Suprapubic skin (tissue), 3 donors: ENCODE measurements around the gene NGB.

Source experiments
- POLR2AphosphoS5 ChIP-seq, 3 donors: sonication (generic); formaldehyde crosslinking; IDR thresholded peaks; one replicate each; pipeline ENCODE4 v1.6.1; 2017; ENCODE audit warnings: antibody characterized with exemption in 3 of 3
- TF ChIP-seq, protein P1 (sequence below), 2 donors: fragments of 200-600 bp in 1 of 2; fragments of 450-650 bp in 1 of 2; sonication (generic) in 1 of 2; IDR thresholded peaks; one replicate each; pipeline ENCODE4 v1.5.1; 2016 to 2019; ENCODE audit warnings: antibody characterized with exemption in 2 of 2, mild to moderate bottlenecking in 1 of 2, moderate library complexity in 1 of 2

DNA sequence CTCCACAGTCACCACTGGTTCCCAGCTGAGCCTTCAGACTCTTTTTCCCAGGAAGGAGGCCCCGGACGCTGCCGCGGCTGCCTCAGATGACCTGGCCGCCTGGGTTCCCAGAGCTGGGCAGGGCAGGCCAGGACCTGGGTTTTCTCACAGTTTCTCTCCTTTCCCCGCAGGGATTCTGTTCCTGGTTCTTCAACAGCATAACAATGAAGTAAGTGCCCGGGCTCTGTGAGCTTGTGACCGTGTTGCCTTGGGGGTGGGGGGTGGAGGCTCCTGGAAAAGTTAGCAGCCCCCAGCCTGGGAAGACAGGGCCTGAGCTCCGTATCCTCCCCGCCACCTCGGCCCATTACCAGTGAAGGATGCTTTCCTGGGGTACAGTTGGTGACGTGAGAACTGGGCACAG lies 45.8 kb downstream of the NGB start:
- TF ChIP-seq, protein P1, sequence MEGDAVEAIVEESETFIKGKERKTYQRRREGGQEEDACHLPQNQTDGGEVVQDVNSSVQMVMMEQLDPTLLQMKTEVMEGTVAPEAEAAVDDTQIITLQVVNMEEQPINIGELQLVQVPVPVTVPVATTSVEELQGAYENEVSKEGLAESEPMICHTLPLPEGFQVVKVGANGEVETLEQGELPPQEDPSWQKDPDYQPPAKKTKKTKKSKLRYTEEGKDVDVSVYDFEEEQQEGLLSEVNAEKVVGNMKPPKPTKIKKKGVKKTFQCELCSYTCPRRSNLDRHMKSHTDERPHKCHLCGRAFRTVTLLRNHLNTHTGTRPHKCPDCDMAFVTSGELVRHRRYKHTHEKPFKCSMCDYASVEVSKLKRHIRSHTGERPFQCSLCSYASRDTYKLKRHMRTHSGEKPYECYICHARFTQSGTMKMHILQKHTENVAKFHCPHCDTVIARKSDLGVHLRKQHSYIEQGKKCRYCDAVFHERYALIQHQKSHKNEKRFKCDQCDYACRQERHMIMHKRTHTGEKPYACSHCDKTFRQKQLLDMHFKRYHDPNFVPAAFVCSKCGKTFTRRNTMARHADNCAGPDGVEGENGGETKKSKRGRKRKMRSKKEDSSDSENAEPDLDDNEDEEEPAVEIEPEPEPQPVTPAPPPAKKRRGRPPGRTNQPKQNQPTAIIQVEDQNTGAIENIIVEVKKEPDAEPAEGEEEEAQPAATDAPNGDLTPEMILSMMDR (IDR thresholded peaks at IDR 0.05) = no peak
- no peak for TF ChIP-seq POLR2AphosphoS5 (IDR thresholded peaks at IDR 0.05)
